ENCODE measurements around the gene ATP6V0D1. TPM values are rescaled to one million over a fixed set of nuclear protein-coding genes. Genes with fewer than 3 reads are reported as not detected.
A peak's percentile ranks its signal among the peaks of the same experiment; 100 is the strongest.

ATP6V0D1 gene
- total RNA-seq, 1 donor from 2014 or later = 63.0 TPM

DNA sequence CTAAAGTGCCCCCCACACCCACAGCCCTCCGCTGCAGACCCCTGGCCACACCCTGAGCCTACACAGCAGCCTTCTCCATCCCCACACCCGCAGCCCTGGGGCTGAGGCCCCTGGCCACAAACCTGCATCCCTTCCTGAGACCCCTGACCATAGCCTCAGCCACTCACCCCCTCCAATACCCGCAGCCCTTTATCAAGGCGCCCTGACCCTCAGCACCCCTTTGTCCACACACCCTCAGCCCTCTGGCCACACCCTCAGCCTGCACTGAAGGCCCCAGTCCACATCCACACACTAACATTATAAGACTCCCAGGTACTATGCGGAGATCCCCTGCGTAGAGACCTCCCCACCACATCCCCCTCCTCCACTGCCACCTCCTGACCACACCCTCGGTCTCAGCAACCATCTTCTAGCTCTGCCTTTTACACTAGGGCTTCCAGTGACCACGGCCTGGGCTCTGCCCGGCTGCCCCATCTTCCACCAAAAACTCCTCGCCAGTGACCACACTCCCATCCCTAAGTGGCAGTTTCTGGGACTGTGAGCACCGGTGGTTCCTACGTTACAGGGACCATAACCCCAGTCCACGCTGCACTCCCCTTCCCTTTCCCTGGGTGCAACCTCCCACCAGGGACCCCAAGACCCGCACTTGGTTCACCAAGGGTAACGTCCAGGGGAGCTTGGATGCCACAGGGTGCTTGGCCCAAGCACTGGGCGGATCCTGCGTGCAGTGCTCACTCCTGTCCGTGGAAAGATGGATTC lies 88.5 kb downstream of the ATP6V0D1 start:
- no peak for DNase-seq

DNA sequence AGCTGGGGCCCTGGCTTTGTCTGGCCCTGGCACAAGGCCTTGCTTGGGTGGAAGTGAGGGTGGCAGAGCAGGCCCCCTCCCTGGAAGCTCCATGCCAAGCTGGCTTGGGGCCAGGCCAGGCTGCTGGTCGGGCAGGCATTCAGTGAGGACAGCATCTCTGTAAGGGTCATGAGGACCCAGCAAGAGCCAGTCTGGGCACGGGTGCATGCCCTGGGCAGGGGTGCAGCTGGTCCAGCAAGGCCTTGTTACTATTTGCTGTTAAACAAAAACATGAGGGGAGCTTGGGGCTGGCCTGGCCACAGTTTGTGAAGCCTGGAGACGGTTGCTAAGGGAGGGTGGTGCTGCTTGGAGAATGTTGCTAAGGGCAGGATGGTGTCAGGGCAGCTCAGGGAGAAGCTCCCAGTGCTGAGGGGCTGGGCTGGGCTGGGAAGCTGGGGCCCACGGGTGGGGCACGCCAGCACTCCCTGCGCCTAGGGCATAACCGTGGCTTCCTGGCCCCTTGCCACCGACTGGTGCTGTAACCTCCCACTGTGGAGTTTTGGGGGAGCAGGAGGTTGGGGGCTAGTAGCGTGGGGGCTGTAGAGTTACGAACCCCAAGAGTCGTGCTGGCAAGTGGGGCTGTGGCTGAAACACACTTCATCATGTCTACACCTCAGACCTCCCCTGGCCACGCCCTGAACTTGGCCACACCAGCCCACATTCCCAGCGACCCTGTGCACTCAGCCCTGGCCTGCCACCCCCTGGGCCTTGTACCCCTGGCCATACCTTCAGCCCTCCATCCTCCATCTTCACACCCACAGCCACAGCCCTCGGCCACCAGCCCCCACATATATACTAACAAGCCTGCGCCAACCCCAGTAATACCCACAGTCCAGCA lies 89.3 kb downstream of the ATP6V0D1 start:
- peak; percentile 91 for DNase-seq

DNA sequence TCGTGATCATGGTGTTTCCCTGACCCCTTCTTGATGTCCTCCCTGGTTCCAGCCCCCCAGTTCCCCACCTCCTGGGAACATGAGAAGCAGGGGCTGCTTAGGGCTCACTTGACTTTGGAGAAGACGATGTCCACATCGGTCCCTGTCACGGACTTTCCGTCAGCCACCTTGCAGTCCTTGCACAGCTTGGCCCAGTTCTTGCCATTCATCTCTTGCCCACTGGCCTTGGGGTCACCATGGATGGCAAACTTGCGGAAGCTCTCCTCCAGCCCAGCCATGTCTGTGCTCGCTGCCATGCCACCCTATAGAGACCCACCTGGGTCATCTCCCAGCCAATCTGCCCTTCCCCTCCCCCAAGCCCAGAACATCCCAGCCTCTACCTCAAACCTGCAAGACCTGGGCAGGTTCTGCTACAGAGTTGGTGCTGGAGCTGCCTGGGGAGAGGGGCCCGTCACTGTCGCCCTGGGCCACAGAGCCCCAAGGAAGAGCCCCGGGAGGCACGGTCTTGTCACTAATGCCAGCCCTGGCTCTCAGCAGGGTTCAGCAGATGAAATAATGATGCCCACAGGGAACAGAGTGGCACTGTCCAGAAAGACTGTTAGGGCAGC lies 90.0 kb downstream of the ATP6V0D1 start:
- no peak for DNase-seq

DNA sequence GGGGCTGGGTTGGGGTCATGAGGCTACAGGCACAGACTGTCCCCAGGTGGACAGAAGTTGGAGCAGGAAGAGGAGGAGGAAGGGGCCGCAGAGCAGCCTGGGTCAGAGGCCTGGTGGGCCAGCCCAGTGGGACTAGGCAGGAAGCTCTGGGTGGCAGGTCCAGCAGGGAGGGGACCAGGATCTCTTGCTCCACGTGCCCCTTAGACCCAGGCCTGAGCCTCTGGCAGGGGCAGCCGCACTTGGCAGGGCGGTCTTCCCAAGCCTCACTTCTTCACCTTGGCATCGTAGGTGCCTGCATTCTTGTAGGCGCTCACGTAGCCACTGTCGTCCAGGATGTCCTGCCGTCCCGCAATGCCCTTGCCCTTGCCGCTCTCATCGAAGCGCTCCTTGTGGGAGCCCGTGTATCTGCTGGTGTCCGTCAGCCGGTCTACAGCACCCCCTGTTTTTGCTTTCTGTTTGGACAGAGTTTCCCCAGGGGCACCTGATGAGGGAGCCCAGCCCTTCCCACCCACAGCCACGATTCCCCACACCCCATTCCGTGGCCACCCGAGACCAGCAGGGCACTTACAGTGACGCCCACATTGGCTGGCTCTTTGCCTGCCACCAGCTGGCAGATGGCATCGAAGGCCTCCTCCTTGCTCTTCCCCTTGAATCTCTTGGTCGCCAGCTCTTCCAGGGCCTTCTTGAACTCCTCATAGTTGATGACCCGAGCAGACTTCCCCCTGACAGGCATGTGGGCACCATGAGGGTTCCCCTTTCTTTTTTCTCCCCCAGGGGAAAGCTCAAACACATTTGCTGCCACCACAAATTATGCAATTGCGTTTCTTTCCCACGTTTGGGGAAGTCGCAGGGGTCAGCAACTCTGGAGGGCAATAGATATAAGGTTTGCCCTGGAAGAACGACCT lies 90.8 kb downstream of the ATP6V0D1 start:
- no peak for DNase-seq

DNA sequence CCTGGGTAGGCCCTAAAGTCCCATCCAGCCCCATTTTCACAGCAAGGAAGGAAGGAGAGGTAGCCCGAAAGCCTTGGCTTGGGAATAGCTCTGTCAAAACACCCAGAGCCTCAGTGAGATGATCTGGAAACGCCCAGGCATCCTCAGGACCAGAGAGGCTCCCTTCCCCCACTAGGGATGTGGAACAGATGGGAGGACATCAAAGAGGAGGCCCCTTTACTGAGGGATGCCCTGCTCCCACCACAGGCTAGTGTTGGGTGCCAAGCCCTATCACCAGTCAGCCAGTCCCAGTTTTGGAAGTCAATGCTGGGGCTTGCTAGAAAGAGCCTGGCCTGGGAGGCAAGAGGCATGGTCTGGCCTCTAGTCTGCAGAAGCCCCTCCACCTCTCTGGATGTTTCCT lies 92.4 kb downstream of the ATP6V0D1 start:
- no peak for DNase-seq

DNA sequence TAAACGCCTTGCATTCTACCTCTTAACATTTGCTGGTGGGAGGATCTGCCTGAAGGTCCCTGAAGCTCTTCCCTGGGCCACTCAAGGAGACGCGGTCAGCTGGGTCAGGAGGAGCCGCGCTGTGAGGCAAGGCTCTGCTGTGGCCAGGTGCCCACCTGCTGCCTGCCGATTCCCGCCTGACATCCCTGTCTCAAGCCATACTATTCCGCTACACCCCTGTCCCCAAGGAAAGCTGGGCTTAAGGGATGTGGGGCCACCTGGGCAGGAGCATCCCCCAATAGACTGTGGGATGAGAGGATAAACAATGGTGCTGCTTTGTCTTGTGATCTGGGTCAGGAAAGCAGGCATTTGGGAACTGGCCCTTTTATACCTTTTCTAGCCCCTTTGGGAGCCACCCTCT lies 92.8 kb downstream of the ATP6V0D1 start:
- DNase-seq = no peak

Small RNAs within 50 kb of the gene (small RNA-seq; reads per million reads assigned to genes)
- not detected for gene RNU1-123P

Other genes with a start within 250 kb of the ATP6V0D1 start
- 2.5 TPM for gene FHOD1, start 233.7 kb downstream of the ATP6V0D1 start, total RNA-seq
- gene SLC9A5, start 232.2 kb downstream of the ATP6V0D1 start, total RNA-seq = 1.2 TPM
- gene PLEKHG4, start 201.6 kb downstream of the ATP6V0D1 start, total RNA-seq = 2.3 TPM
- 0.31 TPM for gene KCTD19, start 154.4 kb downstream of the ATP6V0D1 start, total RNA-seq
- gene LRRC36, start 154.3 kb downstream of the ATP6V0D1 start, total RNA-seq = 1.4 TPM
- 2.3 TPM for gene TPPP3, start 87.7 kb downstream of the ATP6V0D1 start, total RNA-seq
- gene ZDHHC1, start 64.7 kb downstream of the ATP6V0D1 start, total RNA-seq = 2.3 TPM
- not detected for gene HSD11B2, start 50.0 kb downstream of the ATP6V0D1 start, total RNA-seq
- gene AGRP, start 2.4 kb upstream of the ATP6V0D1 start, total RNA-seq = not detected
- gene RIPOR1, start 47.7 kb upstream of the ATP6V0D1 start, total RNA-seq = 26.2 TPM
- gene CTCF, start 81.4 kb upstream of the ATP6V0D1 start, total RNA-seq = 54.0 TPM
- gene CARMIL2, start 164.0 kb upstream of the ATP6V0D1 start, total RNA-seq = 3.1 TPM
- 17.6 TPM for gene ACD, start 179.1 kb upstream of the ATP6V0D1 start, total RNA-seq
- gene PARD6A, start 179.8 kb upstream of the ATP6V0D1 start, total RNA-seq = 8.3 TPM
- gene ENKD1, start 185.6 kb upstream of the ATP6V0D1 start, total RNA-seq = 6.2 TPM
- 3.1 TPM for gene C16orf86, start 185.7 kb upstream of the ATP6V0D1 start, total RNA-seq
- gene GFOD2, start 238.2 kb upstream of the ATP6V0D1 start, total RNA-seq = 51.5 TPM

Measured in occipital lobe (tissue), 3 donors.